PFSK-1 (cell line): ENCODE measurements around the gene RNF115.

Source experiments
- FOXP2 ChIP-seq: optimal IDR thresholded peaks from 2 replicates; pipeline ENCODE3; 2011; ENCODE audit warnings: borderline replicate concordance, control low read depth, inconsistent platforms; ENCODE audit not compliant: insufficient read depth; ENCODE audit errors: extremely low read length, extremely low read depth
- POLR2AphosphoS5 ChIP-seq: IDR thresholded peaks from 2 replicates; pipeline ENCODE4 v1.6.1; 2012; ENCODE audit warnings: low read depth, mild to moderate bottlenecking, control low read depth, low read length, moderate library complexity
- REST ChIP-seq, 2 experiments: IDR thresholded peaks; 2 replicates each; pipeline versions ENCODE4 v1.6.1 to v1.8.0; 2011 to 2012; ENCODE audit warnings: low read depth in 2 of 2, low read length in 2 of 2, control low read depth in 1 of 2, inconsistent platforms in 1 of 2, mild to moderate bottlenecking in 1 of 2, moderate library complexity in 1 of 2; ENCODE audit not compliant: insufficient read depth in 1 of 2
- SIN3A ChIP-seq: IDR thresholded peaks from 2 replicates; pipeline ENCODE4 v1.6.1; 2012; ENCODE audit warnings: mild to moderate bottlenecking, low read length, moderate library complexity, borderline replicate concordance; ENCODE audit not compliant: insufficient read depth
- TAF1 ChIP-seq: IDR thresholded peaks from 2 replicates; pipeline ENCODE4 v1.6.1; 2012; ENCODE audit warnings: low read length, control low read depth, borderline replicate concordance; ENCODE audit not compliant: insufficient read depth

The RNF115 gene

DNA sequence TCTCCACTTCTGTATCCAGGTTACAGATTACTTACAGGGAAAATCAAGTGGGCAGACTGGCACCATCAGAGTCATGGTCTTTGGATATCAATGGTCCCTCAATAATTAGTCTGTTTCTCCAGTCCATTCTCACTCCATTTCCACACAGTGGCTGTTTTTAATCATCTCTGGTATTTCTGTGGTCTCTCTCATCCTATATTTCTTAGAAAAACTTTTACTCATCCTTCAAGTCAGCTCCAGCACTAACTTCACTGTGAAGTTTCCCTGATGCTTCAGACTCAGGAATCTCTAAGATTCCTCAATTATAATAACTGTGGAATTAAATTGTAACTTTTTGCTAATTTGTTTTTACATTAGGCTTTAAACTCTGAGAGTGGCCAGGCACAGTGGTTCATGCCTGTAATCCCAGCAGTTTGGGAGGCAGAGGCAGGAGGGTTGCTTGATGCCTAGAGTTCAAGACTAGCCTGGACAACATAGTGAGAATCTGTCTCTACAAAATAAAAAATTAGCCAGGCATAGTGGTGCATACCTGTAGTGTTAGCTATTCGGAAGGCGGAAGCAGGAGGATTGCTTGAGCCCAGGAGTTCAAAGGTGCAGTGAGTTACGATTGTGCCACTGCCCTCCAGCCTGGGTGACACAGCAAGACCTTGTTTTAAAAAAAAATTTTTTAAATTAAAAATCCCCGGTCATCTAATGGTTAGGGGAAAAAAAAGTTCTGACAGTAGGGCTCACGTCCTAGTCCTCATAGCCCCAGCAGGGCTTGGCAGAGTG is 94.0 kb downstream of the RNF115 start:
- TF ChIP-seq POLR2AphosphoS5: no peak
- TF ChIP-seq TAF1: no peak
- no peak for TF ChIP-seq REST (IDR thresholded peaks at IDR 0.05; ENCODE audit: insufficient read depth in 1 of 2, low read depth in 2 of 2, low read length in 2 of 2)
- TF ChIP-seq SIN3A: no peak
- no peak for TF ChIP-seq FOXP2

DNA sequence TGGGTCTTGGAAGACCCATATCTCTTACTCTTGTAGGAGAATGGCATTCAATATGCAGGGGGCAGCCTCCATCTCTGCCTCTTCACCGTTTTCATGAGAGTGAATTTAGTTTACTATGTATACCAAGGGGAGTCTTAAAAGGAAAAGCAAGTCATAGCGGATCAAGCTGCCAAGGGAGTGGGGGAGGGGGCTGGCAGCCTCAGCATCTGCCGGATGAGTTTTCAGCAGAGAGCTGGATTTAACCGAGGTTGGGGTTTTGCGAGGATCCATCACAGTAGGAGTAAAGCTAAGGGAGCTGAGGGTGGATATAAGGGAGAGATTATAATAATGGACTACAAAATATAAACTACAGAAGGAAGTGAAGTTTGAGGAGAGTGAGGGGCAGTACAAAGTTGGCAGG is 94.7 kb downstream of the RNF115 start:
- TF ChIP-seq FOXP2 (no peak), POLR2AphosphoS5 (no peak), SIN3A (no peak), TAF1 (no peak), REST (IDR thresholded peaks at IDR 0.05; ENCODE audit: insufficient read depth in 1 of 2, low read depth in 2 of 2, low read length in 2 of 2) (no peak)

- TF ChIP-seq REST (IDR thresholded peaks at IDR 0.05; ENCODE audit: insufficient read depth in 1 of 2, low read depth in 2 of 2, low read length in 2 of 2) (no peak), FOXP2 (peak; percentile 64), TAF1 (no peak)
These were observed 102.8 kb downstream of the RNF115 start for GRCh38 chr1:145720878-145721671.

DNA sequence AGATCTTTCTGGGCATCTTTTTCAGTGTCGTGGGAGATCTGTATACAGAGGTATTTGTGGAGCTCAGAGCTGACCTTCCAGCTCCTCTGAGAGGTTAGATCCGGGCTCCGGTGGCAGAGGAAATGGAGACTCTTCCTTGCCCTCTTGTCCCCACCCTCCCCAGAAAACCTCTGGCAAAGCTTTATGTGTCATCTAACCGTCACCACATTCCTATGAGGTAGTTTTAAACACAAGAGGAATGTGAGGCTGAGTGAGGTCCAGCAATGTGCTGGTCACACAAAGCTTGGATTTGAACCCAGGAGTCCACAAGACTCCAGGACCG is 103.4 kb downstream of the RNF115 start:
- TF ChIP-seq REST (IDR thresholded peaks at IDR 0.05; ENCODE audit: insufficient read depth in 1 of 2, low read depth in 2 of 2, low read length in 2 of 2): no peak
- TF ChIP-seq TAF1: no peak
- TF ChIP-seq FOXP2: no peak
- TF ChIP-seq SIN3A: no peak
